PFSK-1 (cell line): ENCODE measurements around the gene CDC34.
A peak's percentile ranks its signal among the peaks of the same experiment; 100 is the strongest.

Source experiments
- FOXP2 ChIP-seq: optimal IDR thresholded peaks from 2 replicates; pipeline ENCODE3; 2011; ENCODE audit warnings: borderline replicate concordance, control low read depth, inconsistent platforms; ENCODE audit not compliant: insufficient read depth; ENCODE audit errors: extremely low read length, extremely low read depth
- POLR2AphosphoS5 ChIP-seq: IDR thresholded peaks from 2 replicates; pipeline ENCODE4 v1.6.1; 2012; ENCODE audit warnings: low read depth, mild to moderate bottlenecking, control low read depth, low read length, moderate library complexity
- SIN3A ChIP-seq: IDR thresholded peaks from 2 replicates; pipeline ENCODE4 v1.6.1; 2012; ENCODE audit warnings: mild to moderate bottlenecking, low read length, moderate library complexity, borderline replicate concordance; ENCODE audit not compliant: insufficient read depth
- TAF1 ChIP-seq: IDR thresholded peaks from 2 replicates; pipeline ENCODE4 v1.6.1; 2012; ENCODE audit warnings: low read length, control low read depth, borderline replicate concordance; ENCODE audit not compliant: insufficient read depth
- TF ChIP-seq, protein P1 (sequence below), 2 experiments: IDR thresholded peaks; 2 replicates each; pipeline versions ENCODE4 v1.6.1 to v1.8.0; 2011 to 2012; ENCODE audit warnings: low read depth in 2 of 2, low read length in 2 of 2, control low read depth in 1 of 2, inconsistent platforms in 1 of 2, mild to moderate bottlenecking in 1 of 2, moderate library complexity in 1 of 2; ENCODE audit not compliant: insufficient read depth in 1 of 2

The CDC34 gene

DNA sequence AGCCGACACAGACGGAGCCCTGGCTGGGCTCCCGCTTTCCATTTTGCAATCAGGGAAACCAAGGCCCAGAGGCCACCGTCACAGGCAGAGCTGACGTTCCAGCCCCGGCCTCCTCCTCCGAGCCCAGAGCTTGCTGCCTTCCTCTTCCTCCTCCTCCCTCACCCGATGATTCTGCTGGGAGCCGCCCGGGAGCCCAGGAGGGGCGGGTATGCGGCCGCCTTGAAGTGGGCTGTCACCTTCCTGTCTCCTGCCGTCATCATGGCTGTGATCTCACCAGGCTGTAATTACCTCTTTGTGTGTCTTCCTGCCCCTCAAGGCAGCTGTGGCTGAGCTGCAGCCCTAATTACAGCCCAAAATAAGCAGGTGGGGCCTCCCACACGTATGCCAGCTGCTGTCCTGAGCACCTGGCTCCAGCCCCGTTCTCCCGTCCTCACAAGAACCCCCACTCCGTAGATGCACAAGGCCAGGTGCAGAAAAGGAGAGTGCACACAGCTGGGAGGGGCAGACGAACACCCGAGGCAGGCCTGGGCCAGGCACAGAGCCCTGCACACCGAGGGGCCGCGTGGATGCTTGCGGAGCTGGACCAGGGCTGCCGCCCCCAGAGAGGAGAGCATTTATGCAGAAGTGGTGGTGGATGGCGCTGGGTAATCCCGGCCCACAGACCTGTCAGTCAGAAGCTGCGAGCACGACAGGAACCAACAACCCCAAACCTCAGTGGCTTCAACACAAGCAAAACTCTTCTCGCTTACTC is 20.3 kb upstream of the CDC34 start:
- TF ChIP-seq SIN3A = peak; percentile 70; the same call in 1 of the 2 replicates
- TF ChIP-seq, protein P1, sequence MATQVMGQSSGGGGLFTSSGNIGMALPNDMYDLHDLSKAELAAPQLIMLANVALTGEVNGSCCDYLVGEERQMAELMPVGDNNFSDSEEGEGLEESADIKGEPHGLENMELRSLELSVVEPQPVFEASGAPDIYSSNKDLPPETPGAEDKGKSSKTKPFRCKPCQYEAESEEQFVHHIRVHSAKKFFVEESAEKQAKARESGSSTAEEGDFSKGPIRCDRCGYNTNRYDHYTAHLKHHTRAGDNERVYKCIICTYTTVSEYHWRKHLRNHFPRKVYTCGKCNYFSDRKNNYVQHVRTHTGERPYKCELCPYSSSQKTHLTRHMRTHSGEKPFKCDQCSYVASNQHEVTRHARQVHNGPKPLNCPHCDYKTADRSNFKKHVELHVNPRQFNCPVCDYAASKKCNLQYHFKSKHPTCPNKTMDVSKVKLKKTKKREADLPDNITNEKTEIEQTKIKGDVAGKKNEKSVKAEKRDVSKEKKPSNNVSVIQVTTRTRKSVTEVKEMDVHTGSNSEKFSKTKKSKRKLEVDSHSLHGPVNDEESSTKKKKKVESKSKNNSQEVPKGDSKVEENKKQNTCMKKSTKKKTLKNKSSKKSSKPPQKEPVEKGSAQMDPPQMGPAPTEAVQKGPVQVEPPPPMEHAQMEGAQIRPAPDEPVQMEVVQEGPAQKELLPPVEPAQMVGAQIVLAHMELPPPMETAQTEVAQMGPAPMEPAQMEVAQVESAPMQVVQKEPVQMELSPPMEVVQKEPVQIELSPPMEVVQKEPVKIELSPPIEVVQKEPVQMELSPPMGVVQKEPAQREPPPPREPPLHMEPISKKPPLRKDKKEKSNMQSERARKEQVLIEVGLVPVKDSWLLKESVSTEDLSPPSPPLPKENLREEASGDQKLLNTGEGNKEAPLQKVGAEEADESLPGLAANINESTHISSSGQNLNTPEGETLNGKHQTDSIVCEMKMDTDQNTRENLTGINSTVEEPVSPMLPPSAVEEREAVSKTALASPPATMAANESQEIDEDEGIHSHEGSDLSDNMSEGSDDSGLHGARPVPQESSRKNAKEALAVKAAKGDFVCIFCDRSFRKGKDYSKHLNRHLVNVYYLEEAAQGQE (IDR thresholded peaks at IDR 0.05; ENCODE audit: insufficient read depth in 1 of 2, low read depth in 2 of 2, low read length in 2 of 2) = 0 out of 4 replicates have a peak, but pooled peaks have one; percentile 5 to 35
- peak; percentile 38; the same call in 1 of the 2 replicates for TF ChIP-seq POLR2AphosphoS5
- TF ChIP-seq FOXP2 = no peak
- TF ChIP-seq TAF1 = no peak; the same call in 1 of the 2 replicates

DNA sequence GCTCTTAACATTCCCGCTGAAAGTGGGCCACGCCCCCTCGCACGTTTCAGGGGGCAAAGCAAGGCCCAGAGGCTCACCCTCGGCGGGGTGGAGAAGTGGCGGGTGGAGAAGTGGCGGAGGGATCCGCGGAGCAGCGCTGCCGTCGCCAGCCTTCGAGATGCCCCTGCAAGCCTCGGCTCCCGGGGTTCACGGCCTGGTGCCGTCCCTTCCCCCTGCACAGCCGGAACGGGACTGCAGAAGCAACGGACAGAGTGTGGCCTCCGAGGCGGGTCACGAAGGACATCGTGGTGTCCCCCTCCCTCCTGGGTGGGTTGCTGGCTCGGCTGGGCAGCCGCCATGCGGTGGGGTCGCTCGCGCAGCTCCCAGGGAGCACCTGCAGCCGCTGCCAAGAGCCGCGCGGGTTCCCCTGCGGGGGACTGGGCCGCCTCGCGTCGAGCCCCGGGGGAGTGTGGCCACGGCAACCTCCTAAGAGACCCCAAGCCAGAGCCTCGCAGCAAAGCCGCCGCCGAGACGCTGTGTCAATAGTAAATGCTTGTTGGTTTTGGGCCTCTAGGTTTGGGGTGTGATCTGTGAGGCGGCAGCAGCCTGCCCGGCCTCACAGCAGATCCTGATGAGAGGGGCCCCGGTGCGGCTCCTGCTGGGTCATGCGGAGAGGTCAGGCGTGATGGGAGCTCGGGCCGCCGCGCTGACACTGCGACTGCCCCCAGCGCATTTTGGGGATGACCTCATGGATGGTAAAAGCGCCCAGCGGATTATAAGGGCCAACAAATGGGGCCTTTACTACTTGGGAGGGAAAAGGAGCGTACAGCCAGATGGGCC is 18.8 kb upstream of the CDC34 start:
- TF ChIP-seq, protein P1 (IDR thresholded peaks at IDR 0.05; ENCODE audit: insufficient read depth in 1 of 2, low read depth in 2 of 2, low read length in 2 of 2) = no peak
- TF ChIP-seq SIN3A = no peak
- no peak for TF ChIP-seq POLR2AphosphoS5
- no peak for TF ChIP-seq TAF1
- TF ChIP-seq FOXP2 = no peak

DNA sequence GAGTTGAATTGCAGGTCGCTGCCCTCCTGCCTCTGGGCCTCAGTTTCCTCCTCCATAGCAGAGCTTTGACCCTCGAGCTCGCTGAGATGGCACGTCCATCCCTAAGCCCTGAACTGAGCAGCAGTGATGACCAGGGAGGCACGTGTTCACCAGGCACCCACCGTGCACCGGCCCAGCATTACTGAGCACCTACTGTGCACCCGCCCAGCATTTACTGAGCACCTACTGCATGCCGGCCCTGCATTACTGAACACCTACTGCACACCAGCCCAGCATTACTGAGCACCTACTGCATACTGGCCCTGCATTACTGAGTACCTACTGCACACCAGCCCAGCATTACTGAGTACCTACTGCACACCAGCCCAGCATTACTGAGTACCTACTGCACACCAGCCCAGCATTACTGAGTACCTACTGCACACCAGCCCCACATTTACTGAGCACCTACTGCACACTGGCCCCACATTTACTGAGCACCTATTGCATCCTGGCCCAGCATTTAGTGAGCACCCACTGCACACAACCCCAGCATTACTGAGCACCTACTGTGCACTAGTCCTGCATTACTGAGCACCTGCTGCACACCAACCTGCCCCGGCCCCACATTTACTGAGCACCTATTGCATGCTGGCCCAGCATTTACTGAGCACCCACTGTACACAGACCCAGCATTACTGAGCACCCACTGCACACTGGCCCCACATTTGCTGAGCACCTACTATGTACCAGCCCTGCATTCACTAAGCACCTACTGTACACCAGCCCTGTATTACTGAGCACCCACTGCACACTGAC is 18.0 kb upstream of the CDC34 start:
- TF ChIP-seq POLR2AphosphoS5 = no peak
- TF ChIP-seq, protein P1 (IDR thresholded peaks at IDR 0.05; ENCODE audit: insufficient read depth in 1 of 2, low read depth in 2 of 2, low read length in 2 of 2) = no peak
- TF ChIP-seq FOXP2 = no peak
- TF ChIP-seq SIN3A = no peak
- TF ChIP-seq TAF1 = no peak

DNA sequence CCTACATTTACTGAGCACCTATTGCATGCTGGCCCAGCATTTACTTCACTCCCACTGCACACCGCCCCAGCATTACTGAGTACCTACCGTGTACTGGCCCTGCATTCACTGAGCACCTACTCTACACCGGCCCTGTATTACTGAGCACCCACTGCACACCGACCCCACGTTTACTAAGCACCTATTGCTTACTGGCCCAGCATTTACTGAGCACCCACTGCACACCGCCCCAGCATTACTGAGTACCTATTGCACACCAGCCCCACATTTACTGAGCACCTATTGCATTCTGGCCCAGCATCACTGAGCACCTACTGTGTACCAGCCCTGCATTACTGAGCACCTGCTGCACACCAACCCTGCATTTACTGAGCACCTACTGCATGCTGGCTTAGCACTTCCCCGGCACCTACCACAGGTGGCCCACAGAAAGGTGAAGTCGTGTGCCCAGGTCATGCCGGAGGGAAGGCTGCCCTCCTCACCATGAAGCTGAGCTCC is 17.3 kb upstream of the CDC34 start:
- TF ChIP-seq POLR2AphosphoS5 (no peak), SIN3A (no peak), FOXP2 (no peak), TAF1 (no peak)
- TF ChIP-seq, protein P1 (IDR thresholded peaks at IDR 0.05; ENCODE audit: insufficient read depth in 1 of 2, low read depth in 2 of 2, low read length in 2 of 2) = no peak
